HCT116 (cell line): Measurements from ENCODE around the gene GABBR2.

Source experiments
- ELF1 ChIP-seq: IDR thresholded peaks from 2 replicates; pipeline ENCODE4 v1.6.1; 2012; ENCODE audit warnings: low read depth, borderline replicate concordance
- JUND ChIP-seq: IDR thresholded peaks from 2 replicates; pipeline ENCODE4 v1.6.1; 2012

DNA sequence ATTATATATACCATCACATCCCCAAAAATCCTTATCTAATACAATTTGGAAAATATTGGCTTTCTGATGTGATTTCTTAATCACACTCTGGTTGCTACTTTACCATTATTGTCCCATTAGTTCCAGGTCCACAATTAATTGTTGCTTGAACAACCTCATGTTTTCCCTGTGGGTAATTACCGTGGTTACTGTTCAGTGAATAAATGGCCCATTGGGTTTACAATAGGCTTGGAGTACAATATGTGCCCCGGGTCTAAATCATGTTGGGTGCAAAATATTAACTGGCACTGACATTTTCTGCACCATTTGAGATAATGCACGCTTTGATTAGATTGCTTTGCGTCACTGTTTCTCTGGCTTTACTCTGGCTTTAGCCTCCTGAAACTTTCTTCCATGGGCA, 163.7 kb downstream of the GABBR2 start:
- TF ChIP-seq JUND (no peak), ELF1 (no peak)
